Fibroblast of lung (primary cell): ENCODE results near the gene INPP1. TPM values are rescaled to one million over a fixed set of nuclear protein-coding genes. Genes with fewer than 3 reads are reported as not detected.

Experiments used
- DNase-seq, 2 donors: peaks; one replicate each; pipeline versions ENCODE4 v3.0.0 to v3.0.0-alpha.2; 2010; ENCODE audit warnings: low read depth in 2 of 2
- H2AFZ ChIP-seq: 2 replicates; pipeline ENCODE4 v1.5.1; 2012; ENCODE audit warnings: low read length, control low read depth, inconsistent platforms
- H3K27ac ChIP-seq: 2 replicates; pipeline ENCODE4 v1.5.1; 2011; ENCODE audit warnings: low read length, control low read depth; ENCODE audit not compliant: insufficient read depth
- H3K27me3 ChIP-seq: 2 replicates; pipeline ENCODE4 v1.5.1; 2011; ENCODE audit warnings: mild to moderate bottlenecking, low read length; ENCODE audit not compliant: control insufficient read depth, insufficient read depth
- H3K36me3 ChIP-seq: 2 replicates; pipeline ENCODE4 v1.5.1; 2011; ENCODE audit warnings: low read length; ENCODE audit not compliant: control insufficient read depth, insufficient read depth
- H3K4me1 ChIP-seq: 2 replicates; pipeline ENCODE4 v1.5.1; 2011; ENCODE audit warnings: low read length; ENCODE audit not compliant: control insufficient read depth, insufficient read depth; ENCODE audit errors: extremely low read depth
- H3K4me2 ChIP-seq: 2 replicates; pipeline ENCODE4 v1.5.1; 2011; ENCODE audit warnings: low read length, control low read depth; ENCODE audit not compliant: insufficient read depth; ENCODE audit errors: extremely low read depth
- H3K4me3 ChIP-seq, 4 experiments: fragments of 200-600 bp in 1 of 4; sonication (generic) in 1 of 4; replicated peaks in 1 of 4; 2 replicates each; pipeline ENCODE4 v1.5.1; 2011 to 2016; ENCODE audit warnings: low read length in 4 of 4, low read depth in 3 of 4, mild to moderate bottlenecking in 3 of 4, control low read depth in 2 of 4, inconsistent platforms in 1 of 4, mixed read lengths in 1 of 4; ENCODE audit not compliant: insufficient read depth in 1 of 4; ENCODE audit errors: control extremely low read depth in 1 of 4
- H3K79me2 ChIP-seq: 2 replicates; pipeline ENCODE4 v1.5.1; 2012; ENCODE audit warnings: mild to moderate bottlenecking, low read length, inconsistent platforms; ENCODE audit not compliant: control insufficient read depth, insufficient read depth
- H3K9ac ChIP-seq: 2 replicates; pipeline ENCODE4 v1.5.1; 2011; ENCODE audit warnings: mild to moderate bottlenecking, low read length, control low read depth; ENCODE audit not compliant: insufficient read depth
- H3K9me3 ChIP-seq: 2 replicates; pipeline ENCODE4 v1.5.1; 2012; ENCODE audit warnings: low read depth, low read length; ENCODE audit not compliant: control insufficient read depth, insufficient read depth
- H4K20me1 ChIP-seq: 2 replicates; pipeline ENCODE4 v1.5.1; 2011; ENCODE audit warnings: low read length; ENCODE audit not compliant: control insufficient read depth, insufficient read depth; ENCODE audit errors: extremely low read depth
- EZH2 ChIP-seq: IDR thresholded peaks from 2 replicates; pipeline ENCODE4 v1.5.1; 2012; ENCODE audit warnings: low read length, control low read depth, mild to moderate bottlenecking; ENCODE audit errors: missing control alignments
- polyA plus RNA-seq, 2 donors: library from polyadenylated mRNA; depleted of rRNA in 1 of 2; stranded (reverse) in 1 of 2; unstranded in 1 of 2; fragments of >200 nt; gene quantifications; 2 replicates each; pipeline ENCODE4 v1.2.1, GENCODE V29; 2011 to 2012; ENCODE audit warnings: missing spikeins in 1 of 2
- total RNA-seq: library from RNA; depleted of rRNA; stranded (reverse); fragments of >200 nt; gene quantifications from 2 replicates; pipeline ENCODE4 v1.2.1, GENCODE V29; 2014
- TF ChIP-seq, protein P1 (sequence below), 2 donors: IDR thresholded peaks in 1 of 2; conservative IDR thresholded peaks in 1 of 2; 1 replicate in 1 of 2; 2 replicates in 1 of 2; pipeline ENCODE4 v1.5.1; 2011 to 2012; ENCODE audit warnings: low read length in 2 of 2, control low read depth in 1 of 2, inconsistent platforms in 1 of 2, low read depth in 1 of 2, mild to moderate bottlenecking in 1 of 2

INPP1 gene
- total and polyA plus RNA-seq, 2 donors (not counting 1 experiment from before 2014, with no cell fraction given): 14.0 to 16.4 TPM

DNA sequence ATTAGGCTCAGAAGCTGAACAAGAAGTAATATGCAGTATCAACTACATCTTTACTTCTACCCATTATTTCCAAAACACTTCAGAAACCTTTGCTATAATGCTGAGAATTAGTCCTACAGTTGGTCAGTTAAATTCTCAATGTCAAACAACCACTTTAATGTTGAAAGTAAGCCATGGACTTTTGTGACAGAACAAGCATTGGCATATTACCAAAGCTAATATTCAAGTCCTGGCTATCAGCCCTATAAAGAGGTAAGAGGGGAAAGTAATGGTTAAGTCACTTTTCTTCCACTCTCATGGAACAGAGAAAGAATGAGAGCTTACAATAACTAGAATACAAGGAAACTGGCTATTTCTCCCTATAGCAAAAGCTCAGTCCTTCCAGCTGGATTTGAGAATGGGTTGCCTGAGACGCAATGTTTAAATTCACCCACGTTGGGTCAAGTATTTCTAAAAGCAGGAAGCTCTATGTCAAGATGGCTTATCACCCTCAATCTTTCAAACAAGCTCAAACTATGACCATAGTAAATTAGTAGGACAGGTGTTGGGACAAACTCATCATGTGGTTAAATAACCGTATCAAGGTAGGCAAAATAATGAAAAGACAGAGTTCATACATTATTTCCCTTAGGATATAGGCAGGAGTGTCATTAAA lies 33.3 kb downstream of the INPP1 start:
- H3K4me1 ChIP-seq: no peaks in the 10 kb centered on the region
- H3K9ac ChIP-seq: no peak overlapping the region
- no peaks in the 10 kb centered on the region for H3K79me2 ChIP-seq
- H3K4me2 ChIP-seq: no peak overlapping the region
- H3K27ac ChIP-seq: no peak overlapping the region
- H3K4me3 ChIP-seq: no peak overlapping the region
- DNase-seq: no peak
- H4K20me1 ChIP-seq: no peaks in the 10 kb centered on the region
- H3K9me3 ChIP-seq: no peaks in the 10 kb centered on the region
- H3K36me3 ChIP-seq: no peaks in the 10 kb centered on the region
- no peak overlapping the region for H2AFZ ChIP-seq
- no peak for TF ChIP-seq EZH2
- TF ChIP-seq, protein P1, sequence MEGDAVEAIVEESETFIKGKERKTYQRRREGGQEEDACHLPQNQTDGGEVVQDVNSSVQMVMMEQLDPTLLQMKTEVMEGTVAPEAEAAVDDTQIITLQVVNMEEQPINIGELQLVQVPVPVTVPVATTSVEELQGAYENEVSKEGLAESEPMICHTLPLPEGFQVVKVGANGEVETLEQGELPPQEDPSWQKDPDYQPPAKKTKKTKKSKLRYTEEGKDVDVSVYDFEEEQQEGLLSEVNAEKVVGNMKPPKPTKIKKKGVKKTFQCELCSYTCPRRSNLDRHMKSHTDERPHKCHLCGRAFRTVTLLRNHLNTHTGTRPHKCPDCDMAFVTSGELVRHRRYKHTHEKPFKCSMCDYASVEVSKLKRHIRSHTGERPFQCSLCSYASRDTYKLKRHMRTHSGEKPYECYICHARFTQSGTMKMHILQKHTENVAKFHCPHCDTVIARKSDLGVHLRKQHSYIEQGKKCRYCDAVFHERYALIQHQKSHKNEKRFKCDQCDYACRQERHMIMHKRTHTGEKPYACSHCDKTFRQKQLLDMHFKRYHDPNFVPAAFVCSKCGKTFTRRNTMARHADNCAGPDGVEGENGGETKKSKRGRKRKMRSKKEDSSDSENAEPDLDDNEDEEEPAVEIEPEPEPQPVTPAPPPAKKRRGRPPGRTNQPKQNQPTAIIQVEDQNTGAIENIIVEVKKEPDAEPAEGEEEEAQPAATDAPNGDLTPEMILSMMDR (conservative IDR thresholded peaks at IDR 0.05 in 1 of 2, IDR thresholded peaks at IDR 0.05 in 1 of 2; ENCODE audit: low read depth in 1 of 2, low read length in 2 of 2): no peak
- no peaks in the 10 kb centered on the region for H3K27me3 ChIP-seq

DNA sequence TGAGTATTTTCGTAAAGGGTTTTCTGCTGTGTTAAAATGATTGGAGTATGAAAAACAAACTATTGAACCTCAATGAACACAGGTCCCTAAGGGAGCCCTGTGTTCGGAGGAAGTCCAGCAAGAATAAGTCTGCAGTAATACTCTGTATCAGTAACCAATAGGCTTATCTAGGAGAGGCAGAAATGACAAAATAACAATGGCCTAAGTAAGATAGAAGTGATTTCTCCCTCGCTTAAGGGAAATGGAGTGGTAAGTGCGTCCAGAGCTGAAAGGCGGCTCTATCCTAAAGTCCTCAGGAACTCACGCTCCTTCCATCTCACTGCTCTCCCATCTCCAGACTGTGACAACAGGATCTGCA lies 35.5 kb downstream of the INPP1 start:
- no peak overlapping the region for H3K9ac ChIP-seq
- DNase-seq: no peak

DNA sequence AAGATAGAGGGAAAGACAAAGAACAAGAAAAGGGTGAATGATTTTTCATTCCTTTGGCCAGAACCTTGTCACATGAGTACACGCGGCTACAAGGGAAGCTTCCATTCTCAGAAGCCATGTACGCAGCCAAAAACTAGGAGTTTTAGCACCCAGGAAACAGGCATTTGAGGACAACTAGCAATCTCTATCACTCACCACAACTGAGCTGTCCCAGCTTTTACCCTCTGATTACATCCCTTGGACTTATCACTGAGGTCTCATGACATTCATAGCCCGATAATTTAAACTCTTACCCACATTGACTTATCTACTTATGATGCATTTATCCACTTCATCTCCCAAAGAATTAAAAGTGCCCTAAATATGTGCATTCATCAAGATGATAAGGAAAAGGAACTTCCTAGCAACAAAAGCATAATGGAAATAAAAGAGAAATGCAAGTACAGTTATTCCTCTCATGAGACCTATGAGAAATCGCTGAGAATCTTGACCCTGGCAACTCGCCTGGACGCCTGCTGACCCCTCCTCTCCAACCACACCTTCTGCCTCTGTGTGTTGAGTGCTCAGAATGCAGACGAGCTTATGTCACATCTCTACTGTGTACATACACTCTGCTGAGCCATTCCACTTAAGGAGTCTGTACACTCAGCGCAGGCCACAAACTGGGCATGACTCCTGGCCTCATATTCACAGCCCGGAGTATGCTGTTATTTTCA lies 36.0 kb downstream of the INPP1 start:
- Histone ChIP-seq H3K36me3 (no peaks in the 10 kb centered on the region), H3K9ac (no peak overlapping the region), H3K9me3 (no peaks in the 10 kb centered on the region), H3K4me2 (no peak overlapping the region), H3K27ac (no peak overlapping the region), H2AFZ (no peak overlapping the region), H4K20me1 (no peaks in the 10 kb centered on the region), H3K27me3 (no peaks in the 10 kb centered on the region), H3K4me3 (no peak overlapping the region), H3K79me2 (no peaks in the 10 kb centered on the region), H3K4me1 (no peaks in the 10 kb centered on the region)
- TF ChIP-seq, protein P1 (conservative IDR thresholded peaks at IDR 0.05 in 1 of 2, IDR thresholded peaks at IDR 0.05 in 1 of 2; ENCODE audit: low read depth in 1 of 2, low read length in 2 of 2): no peak
- no peak for TF ChIP-seq EZH2
- peak; percentile 34 to 81 for DNase-seq

More for the DNA sequence above, 35.5 kb downstream of the INPP1 start:
- no peaks in the 10 kb centered on the region for H3K27me3 ChIP-seq
- H3K9me3 ChIP-seq: no peaks in the 10 kb centered on the region
- H4K20me1 ChIP-seq: no peaks in the 10 kb centered on the region
- TF ChIP-seq, protein P1 (conservative IDR thresholded peaks at IDR 0.05 in 1 of 2, IDR thresholded peaks at IDR 0.05 in 1 of 2; ENCODE audit: low read depth in 1 of 2, low read length in 2 of 2): no peak
- no peak for TF ChIP-seq EZH2
- H3K27ac ChIP-seq: no peak overlapping the region
- H3K36me3 ChIP-seq: no peaks in the 10 kb centered on the region
- no peak overlapping the region for H2AFZ ChIP-seq
- H3K4me1 ChIP-seq: no peaks in the 10 kb centered on the region
- H3K79me2 ChIP-seq: no peaks in the 10 kb centered on the region
- H3K4me2 ChIP-seq: no peak overlapping the region
- H3K4me3 ChIP-seq: no peak overlapping the region
